Parathyroid adenoma (tissue), 2 donors: Measurements from ENCODE around the gene RRP1.

ENCODE experiments used
- H2AFZ ChIP-seq: fragments of 300-600 bp; sonication (generic); one replicate; pipeline ENCODE4 v1.7.0; 2017; ENCODE audit warnings: antibody characterized with exemption, mild to moderate bottlenecking
- H3K27ac ChIP-seq: fragments of 300-600 bp; sonication (generic); one replicate; pipeline ENCODE4 v1.7.0; 2017
- H3K27me3 ChIP-seq: fragments of 300-600 bp; sonication (generic); one replicate; pipeline ENCODE4 v1.7.0; 2017; ENCODE audit warnings: low read length; ENCODE audit not compliant: control insufficient read depth, insufficient read depth
- H3K36me3 ChIP-seq: fragments of 300-600 bp; sonication (generic); one replicate; pipeline ENCODE4 v1.7.0; 2017; ENCODE audit warnings: low read length; ENCODE audit not compliant: control insufficient read depth, insufficient read depth
- H3K4me1 ChIP-seq: fragments of 300-600 bp; sonication (generic); one replicate; pipeline ENCODE4 v1.7.0; 2017; ENCODE audit warnings: control low read depth
- H3K4me2 ChIP-seq: fragments of 300-600 bp; sonication (generic); one replicate; pipeline ENCODE4 v1.7.0; 2017; ENCODE audit warnings: low read length
- H3K4me3 ChIP-seq: fragments of 300-600 bp; sonication (generic); one replicate; pipeline ENCODE4 v1.7.0; 2017; ENCODE audit warnings: low read depth, low read length
- H3K79me2 ChIP-seq: fragments of 300-600 bp; sonication (generic); one replicate; pipeline ENCODE4 v1.7.0; 2017; ENCODE audit warnings: control low read depth
- H3K9ac ChIP-seq: fragments of 300-600 bp; sonication (generic); one replicate; pipeline ENCODE4 v1.7.0; 2017; ENCODE audit warnings: mild to moderate bottlenecking
- H3K9me3 ChIP-seq: fragments of 300-600 bp; sonication (generic); one replicate; pipeline ENCODE4 v1.7.0; 2017; ENCODE audit warnings: low read length; ENCODE audit not compliant: control insufficient read depth
- CTCF ChIP-seq: fragments of 300-600 bp; sonication (generic); IDR thresholded peaks from one replicate; pipeline ENCODE4 v1.7.0; 2017; ENCODE audit warnings: antibody characterized with exemption, mild to moderate bottlenecking
- donor health status: primary hyperparathyroidism.

The RRP1 gene

GRCh38 chr21:43853851-43854772, 64.7 kb downstream of the RRP1 start:
- no peaks in the 10 kb centered on the region for H3K79me2 ChIP-seq
- H2AFZ ChIP-seq: no peak overlapping the region
- H3K9me3 ChIP-seq: no peaks in the 10 kb centered on the region
- no peak overlapping the region for H3K9ac ChIP-seq
- H3K4me1 ChIP-seq: no peaks in the 10 kb centered on the region
- TF ChIP-seq CTCF: no peak
- no peak overlapping the region for H3K27ac ChIP-seq
- H3K4me2 ChIP-seq: no peak overlapping the region
- no peak overlapping the region for H3K4me3 ChIP-seq
- H3K36me3 ChIP-seq: no peaks in the 10 kb centered on the region
- H3K27me3 ChIP-seq: no peaks in the 10 kb centered on the region
